Uterus (tissue), 2 donors: ENCODE measurements around the gene TC2N.

Source experiments
- POLR2A ChIP-seq, 2 donors: fragments of 450-650 bp; IDR thresholded peaks; one replicate each; pipeline ENCODE4 v1.6.1; 2016; ENCODE audit warnings: antibody characterized with exemption in 2 of 2, mild to moderate bottlenecking in 1 of 2, moderate library complexity in 1 of 2
- TF ChIP-seq, protein P1 (sequence below), 4 experiments: fragments of 200-600 bp in 2 of 4; fragments of 450-650 bp in 2 of 4; sonication (generic) in 2 of 4; IDR thresholded peaks; one replicate each; pipeline ENCODE4 v1.5.1; 2016 to 2019; ENCODE audit warnings: antibody characterized with exemption in 4 of 4, mild to moderate bottlenecking in 2 of 4, moderate library complexity in 1 of 4

DNA sequence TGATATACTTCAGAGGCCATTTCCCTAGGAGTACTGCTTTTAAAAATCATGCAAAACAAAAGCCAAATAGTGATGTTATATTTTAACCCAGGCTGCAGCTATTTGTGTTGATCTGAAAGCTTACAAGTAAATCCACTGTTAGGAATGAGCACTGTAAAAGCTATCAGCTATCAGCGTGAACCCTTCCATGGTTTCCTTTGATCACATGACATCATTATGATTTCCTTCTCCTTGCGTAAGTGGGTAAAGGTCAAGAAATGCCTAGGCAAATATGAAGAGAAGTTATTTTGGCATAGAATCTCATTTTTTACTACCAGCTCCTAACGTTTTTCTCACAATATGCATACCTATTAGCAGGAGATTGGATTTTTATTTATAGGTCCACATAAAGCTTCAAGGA, 86.9 kb downstream of the TC2N start:
- TF ChIP-seq POLR2A (IDR thresholded peaks at IDR 0.05) = no peak
- TF ChIP-seq, protein P1, sequence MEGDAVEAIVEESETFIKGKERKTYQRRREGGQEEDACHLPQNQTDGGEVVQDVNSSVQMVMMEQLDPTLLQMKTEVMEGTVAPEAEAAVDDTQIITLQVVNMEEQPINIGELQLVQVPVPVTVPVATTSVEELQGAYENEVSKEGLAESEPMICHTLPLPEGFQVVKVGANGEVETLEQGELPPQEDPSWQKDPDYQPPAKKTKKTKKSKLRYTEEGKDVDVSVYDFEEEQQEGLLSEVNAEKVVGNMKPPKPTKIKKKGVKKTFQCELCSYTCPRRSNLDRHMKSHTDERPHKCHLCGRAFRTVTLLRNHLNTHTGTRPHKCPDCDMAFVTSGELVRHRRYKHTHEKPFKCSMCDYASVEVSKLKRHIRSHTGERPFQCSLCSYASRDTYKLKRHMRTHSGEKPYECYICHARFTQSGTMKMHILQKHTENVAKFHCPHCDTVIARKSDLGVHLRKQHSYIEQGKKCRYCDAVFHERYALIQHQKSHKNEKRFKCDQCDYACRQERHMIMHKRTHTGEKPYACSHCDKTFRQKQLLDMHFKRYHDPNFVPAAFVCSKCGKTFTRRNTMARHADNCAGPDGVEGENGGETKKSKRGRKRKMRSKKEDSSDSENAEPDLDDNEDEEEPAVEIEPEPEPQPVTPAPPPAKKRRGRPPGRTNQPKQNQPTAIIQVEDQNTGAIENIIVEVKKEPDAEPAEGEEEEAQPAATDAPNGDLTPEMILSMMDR (IDR thresholded peaks at IDR 0.05) = no peak
